ENCODE data around the gene LIN54.

The LIN54 gene

DNA sequence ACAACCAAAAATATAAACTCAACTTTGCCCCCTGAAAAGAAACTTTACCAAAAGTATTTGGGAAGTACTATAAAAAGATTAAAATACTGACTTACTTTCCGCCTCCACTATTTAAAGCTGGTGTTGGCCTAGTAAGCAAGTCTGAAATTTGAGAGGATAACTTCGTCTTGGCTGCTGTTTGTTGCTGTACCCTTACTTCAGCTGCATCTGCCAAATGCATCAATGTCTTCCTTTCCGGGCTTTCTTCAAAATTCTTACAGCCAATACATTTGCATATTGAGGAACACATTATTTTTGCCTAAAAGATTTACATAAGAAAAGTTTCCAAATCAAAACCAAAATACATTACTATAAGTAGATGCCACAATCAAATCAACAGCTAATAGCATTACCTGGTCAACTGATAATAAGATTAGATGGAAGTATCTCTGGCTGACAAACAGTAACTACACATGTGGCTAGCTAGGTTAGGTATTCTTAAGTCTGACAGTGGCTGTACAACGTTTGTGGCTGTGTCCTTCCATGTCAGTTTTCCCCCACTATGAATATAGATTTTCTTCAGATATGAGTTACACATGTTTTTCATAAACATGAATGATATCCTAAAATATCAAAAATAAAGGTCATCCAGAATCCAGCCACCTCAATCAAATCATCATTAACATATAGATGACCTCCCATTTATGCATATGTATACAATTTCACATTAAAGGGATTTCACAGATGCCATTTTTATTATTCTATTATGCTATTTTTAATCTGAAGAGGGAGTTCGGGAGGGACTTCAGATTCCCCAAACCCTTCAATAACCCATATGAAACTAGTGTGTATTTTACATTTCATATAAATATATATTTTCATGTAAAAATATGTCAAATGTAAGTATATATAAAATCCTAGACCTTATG, 79.5 kb downstream of the LIN54 start:
- no peak for ATAC-seq
- TF ChIP-seq, protein P1, sequence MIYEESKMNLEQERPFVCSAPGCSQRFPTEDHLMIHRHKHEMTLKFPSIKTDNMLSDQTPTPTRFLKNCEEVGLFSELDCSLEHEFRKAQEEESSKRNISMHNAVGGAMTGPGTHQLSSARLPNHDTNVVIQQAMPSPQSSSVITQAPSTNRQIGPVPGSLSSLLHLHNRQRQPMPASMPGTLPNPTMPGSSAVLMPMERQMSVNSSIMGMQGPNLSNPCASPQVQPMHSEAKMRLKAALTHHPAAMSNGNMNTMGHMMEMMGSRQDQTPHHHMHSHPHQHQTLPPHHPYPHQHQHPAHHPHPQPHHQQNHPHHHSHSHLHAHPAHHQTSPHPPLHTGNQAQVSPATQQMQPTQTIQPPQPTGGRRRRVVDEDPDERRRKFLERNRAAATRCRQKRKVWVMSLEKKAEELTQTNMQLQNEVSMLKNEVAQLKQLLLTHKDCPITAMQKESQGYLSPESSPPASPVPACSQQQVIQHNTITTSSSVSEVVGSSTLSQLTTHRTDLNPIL (CRISPR knock-in tag; IDR thresholded peaks at IDR 0.05; ENCODE audit: low read depth), result no peak
- TF ChIP-seq ISL1 (CRISPR knock-in tag; IDR thresholded peaks at IDR 0.05), result no peak
- TF ChIP-seq BACH2 (CRISPR knock-in tag; IDR thresholded peaks at IDR 0.05; ENCODE audit: borderline replicate concordance), result no peak
- TF ChIP-seq ARNTL (CRISPR knock-in tag; IDR thresholded peaks at IDR 0.05; ENCODE audit: borderline replicate concordance, low read depth), result no peak
- TF ChIP-seq, protein P2, sequence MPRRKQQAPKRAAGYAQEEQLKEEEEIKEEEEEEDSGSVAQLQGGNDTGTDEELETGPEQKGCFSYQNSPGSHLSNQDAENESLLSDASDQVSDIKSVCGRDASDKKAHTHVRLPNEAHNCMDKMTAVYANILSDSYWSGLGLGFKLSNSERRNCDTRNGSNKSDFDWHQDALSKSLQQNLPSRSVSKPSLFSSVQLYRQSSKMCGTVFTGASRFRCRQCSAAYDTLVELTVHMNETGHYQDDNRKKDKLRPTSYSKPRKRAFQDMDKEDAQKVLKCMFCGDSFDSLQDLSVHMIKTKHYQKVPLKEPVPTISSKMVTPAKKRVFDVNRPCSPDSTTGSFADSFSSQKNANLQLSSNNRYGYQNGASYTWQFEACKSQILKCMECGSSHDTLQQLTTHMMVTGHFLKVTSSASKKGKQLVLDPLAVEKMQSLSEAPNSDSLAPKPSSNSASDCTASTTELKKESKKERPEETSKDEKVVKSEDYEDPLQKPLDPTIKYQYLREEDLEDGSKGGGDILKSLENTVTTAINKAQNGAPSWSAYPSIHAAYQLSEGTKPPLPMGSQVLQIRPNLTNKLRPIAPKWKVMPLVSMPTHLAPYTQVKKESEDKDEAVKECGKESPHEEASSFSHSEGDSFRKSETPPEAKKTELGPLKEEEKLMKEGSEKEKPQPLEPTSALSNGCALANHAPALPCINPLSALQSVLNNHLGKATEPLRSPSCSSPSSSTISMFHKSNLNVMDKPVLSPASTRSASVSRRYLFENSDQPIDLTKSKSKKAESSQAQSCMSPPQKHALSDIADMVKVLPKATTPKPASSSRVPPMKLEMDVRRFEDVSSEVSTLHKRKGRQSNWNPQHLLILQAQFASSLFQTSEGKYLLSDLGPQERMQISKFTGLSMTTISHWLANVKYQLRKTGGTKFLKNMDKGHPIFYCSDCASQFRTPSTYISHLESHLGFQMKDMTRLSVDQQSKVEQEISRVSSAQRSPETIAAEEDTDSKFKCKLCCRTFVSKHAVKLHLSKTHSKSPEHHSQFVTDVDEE (CRISPR knock-in tag; IDR thresholded peaks at IDR 0.05), result no peak
- TF ChIP-seq TOX (CRISPR knock-in tag; IDR thresholded peaks at IDR 0.05; ENCODE audit: borderline replicate concordance), result no peak
- TF ChIP-seq PPARA (CRISPR knock-in tag; IDR thresholded peaks at IDR 0.05; ENCODE audit: borderline replicate concordance), result no peak
- no peak for TF ChIP-seq ZNF565 (CRISPR knock-in tag; conservative IDR thresholded peaks at IDR 0.05; ENCODE audit: low read depth)

DNA sequence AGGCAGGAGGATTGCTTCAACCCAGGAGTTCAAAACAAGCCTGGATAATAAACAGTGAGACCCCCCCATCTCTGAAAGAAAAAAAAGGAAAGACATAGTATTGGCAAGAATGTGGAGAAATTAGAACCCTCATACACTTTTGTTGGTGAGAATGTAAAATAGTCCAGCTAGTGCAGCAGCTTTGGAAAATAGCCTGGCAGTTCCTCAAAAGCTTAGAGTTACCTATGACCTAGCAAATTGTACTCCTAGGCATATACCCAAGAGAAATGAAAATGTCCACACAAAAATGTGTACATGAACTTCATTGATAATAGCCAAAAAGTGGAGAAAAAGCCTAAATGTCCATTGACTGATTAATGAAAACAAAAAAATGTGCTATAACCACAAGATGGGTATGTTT, 88.8 kb downstream of the LIN54 start:
- no peak for ATAC-seq
- TF ChIP-seq SNAI2 (CRISPR knock-in tag; IDR thresholded peaks at IDR 0.05) (no peak), BACH2 (CRISPR knock-in tag; IDR thresholded peaks at IDR 0.05; ENCODE audit: borderline replicate concordance) (no peak), ZNF70 (CRISPR knock-in tag; IDR thresholded peaks at IDR 0.05) (peak; percentile 43; the same call in 1 of the 2 replicates)

DNA sequence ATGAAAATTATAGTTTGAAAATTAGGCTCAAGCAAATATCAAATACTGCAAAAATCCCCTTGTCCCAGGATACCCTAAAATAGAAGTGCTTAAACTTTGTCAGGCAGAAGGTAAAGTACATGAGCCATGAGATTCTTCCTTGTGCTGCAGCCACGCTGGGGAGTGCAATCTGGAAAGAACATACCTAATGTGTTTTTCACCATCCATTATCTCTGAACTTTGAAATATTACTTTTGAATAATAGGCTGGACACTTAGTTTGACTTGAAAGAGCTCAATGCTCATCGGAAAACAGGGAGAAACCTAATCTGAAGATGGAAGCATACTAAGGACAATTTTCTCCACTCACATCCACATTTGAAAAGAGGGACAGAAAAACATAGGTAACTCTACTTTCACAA, 91.2 kb downstream of the LIN54 start:
- no peak for TF ChIP-seq TCF4 (CRISPR knock-in tag; IDR thresholded peaks at IDR 0.05; ENCODE audit: borderline replicate concordance)
- no peak for TF ChIP-seq ZNF565 (CRISPR knock-in tag; conservative IDR thresholded peaks at IDR 0.05; ENCODE audit: low read depth)
- no peak for TF ChIP-seq ZNF70 (CRISPR knock-in tag; IDR thresholded peaks at IDR 0.05)
- TF ChIP-seq PPARA (CRISPR knock-in tag; IDR thresholded peaks at IDR 0.05; ENCODE audit: borderline replicate concordance), result no peak
- TF ChIP-seq SNAI2 (CRISPR knock-in tag; IDR thresholded peaks at IDR 0.05), result no peak
- TF ChIP-seq, protein P3, sequence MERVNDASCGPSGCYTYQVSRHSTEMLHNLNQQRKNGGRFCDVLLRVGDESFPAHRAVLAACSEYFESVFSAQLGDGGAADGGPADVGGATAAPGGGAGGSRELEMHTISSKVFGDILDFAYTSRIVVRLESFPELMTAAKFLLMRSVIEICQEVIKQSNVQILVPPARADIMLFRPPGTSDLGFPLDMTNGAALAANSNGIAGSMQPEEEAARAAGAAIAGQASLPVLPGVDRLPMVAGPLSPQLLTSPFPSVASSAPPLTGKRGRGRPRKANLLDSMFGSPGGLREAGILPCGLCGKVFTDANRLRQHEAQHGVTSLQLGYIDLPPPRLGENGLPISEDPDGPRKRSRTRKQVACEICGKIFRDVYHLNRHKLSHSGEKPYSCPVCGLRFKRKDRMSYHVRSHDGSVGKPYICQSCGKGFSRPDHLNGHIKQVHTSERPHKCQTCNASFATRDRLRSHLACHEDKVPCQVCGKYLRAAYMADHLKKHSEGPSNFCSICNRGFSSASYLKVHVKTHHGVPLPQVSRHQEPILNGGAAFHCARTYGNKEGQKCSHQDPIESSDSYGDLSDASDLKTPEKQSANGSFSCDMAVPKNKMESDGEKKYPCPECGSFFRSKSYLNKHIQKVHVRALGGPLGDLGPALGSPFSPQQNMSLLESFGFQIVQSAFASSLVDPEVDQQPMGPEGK (CRISPR knock-in tag; IDR thresholded peaks at IDR 0.05; ENCODE audit: borderline replicate concordance), result no peak
- TF ChIP-seq ISL1 (CRISPR knock-in tag; IDR thresholded peaks at IDR 0.05), result no peak
- no peak for TF ChIP-seq OSR1 (CRISPR knock-in tag; IDR thresholded peaks at IDR 0.05)
- TF ChIP-seq, protein P1 (CRISPR knock-in tag; IDR thresholded peaks at IDR 0.05; ENCODE audit: low read depth), result no peak
- TF ChIP-seq ZNF8 (CRISPR knock-in tag; IDR thresholded peaks at IDR 0.05), result no peak
- TF ChIP-seq, protein P4, sequence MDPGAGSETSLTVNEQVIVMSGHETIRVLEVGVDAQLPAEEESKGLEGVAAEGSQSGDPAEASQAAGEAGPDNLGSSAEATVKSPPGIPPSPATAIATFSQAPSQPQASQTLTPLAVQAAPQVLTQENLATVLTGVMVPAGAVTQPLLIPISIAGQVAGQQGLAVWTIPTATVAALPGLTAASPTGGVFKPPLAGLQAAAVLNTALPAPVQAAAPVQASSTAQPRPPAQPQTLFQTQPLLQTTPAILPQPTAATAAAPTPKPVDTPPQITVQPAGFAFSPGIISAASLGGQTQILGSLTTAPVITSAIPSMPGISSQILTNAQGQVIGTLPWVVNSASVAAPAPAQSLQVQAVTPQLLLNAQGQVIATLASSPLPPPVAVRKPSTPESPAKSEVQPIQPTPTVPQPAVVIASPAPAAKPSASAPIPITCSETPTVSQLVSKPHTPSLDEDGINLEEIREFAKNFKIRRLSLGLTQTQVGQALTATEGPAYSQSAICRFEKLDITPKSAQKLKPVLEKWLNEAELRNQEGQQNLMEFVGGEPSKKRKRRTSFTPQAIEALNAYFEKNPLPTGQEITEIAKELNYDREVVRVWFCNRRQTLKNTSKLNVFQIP (CRISPR knock-in tag; IDR thresholded peaks at IDR 0.05; ENCODE audit: borderline replicate concordance, low read depth), result no peak
- TF ChIP-seq BACH2 (CRISPR knock-in tag; IDR thresholded peaks at IDR 0.05; ENCODE audit: borderline replicate concordance), result no peak
- TF ChIP-seq ZC3H10 (CRISPR knock-in tag; IDR thresholded peaks at IDR 0.05), result no peak
- no peak for TF ChIP-seq CSDC2 (CRISPR knock-in tag; IDR thresholded peaks at IDR 0.05)
- TF ChIP-seq, protein P2 (CRISPR knock-in tag; IDR thresholded peaks at IDR 0.05), result no peak
- TF ChIP-seq ZFP3 (CRISPR knock-in tag; IDR thresholded peaks at IDR 0.05), result no peak
- TF ChIP-seq GLIS3 (CRISPR knock-in tag; IDR thresholded peaks at IDR 0.05), result no peak
- TF ChIP-seq, protein P5, sequence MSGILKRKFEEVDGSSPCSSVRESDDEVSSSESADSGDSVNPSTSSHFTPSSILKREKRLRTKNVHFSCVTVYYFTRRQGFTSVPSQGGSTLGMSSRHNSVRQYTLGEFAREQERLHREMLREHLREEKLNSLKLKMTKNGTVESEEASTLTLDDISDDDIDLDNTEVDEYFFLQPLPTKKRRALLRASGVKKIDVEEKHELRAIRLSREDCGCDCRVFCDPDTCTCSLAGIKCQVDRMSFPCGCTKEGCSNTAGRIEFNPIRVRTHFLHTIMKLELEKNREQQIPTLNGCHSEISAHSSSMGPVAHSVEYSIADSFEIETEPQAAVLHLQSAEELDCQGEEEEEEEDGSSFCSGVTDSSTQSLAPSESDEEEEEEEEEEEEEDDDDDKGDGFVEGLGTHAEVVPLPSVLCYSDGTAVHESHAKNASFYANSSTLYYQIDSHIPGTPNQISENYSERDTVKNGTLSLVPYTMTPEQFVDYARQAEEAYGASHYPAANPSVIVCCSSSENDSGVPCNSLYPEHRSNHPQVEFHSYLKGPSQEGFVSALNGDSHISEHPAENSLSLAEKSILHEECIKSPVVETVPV (CRISPR knock-in tag; IDR thresholded peaks at IDR 0.05), result no peak
- TF ChIP-seq ARNTL (CRISPR knock-in tag; IDR thresholded peaks at IDR 0.05; ENCODE audit: borderline replicate concordance, low read depth), result no peak
- no peak for TF ChIP-seq ESRRG (CRISPR knock-in tag; IDR thresholded peaks at IDR 0.05)

More for the DNA sequence above, 91.2 kb downstream of the LIN54 start:
- no peak for ATAC-seq

All from SK-N-SH treated with all-trans-retinoic acid at 6 μM for 48 hours (cell line).